DMS53 treated with DMSO at 0.1 percent for 48 hours (cell line): Measurements from ENCODE around the gene TAF1L.
A peak's percentile ranks its signal among the peaks of the same experiment; 100 is the strongest.

Experiments
- DNase-seq: peaks from one replicate; lab custom pipeline; 2025; ENCODE audit not compliant: unreplicated experiment; lab: John Stamatoyannopoulos, UW

Gene TAF1L

GRCh38 chr9:32596096-32596865, 39.2 kb downstream of the TAF1L start:
- DNase-seq, result no peak

- DNase-seq, result no peak
These were observed 44.6 kb downstream of the TAF1L start for GRCh38 chr9:32590898-32591297.

- DNase-seq, result no peak
These were observed 45.0 kb downstream of the TAF1L start for GRCh38 chr9:32590476-32590875.

- DNase-seq, result peak; percentile 51
These were observed 46.3 kb downstream of the TAF1L start for GRCh38 chr9:32589083-32589723.

GRCh38 chr9:32587901-32588300, 47.6 kb downstream of the TAF1L start:
- no peak for DNase-seq

- DNase-seq, result no peak
These were observed 50.7 kb downstream of the TAF1L start for GRCh38 chr9:32584784-32585183.

GRCh38 chr9:32581512-32582143, 53.8 kb downstream of the TAF1L start:
- peak; percentile 37 for DNase-seq

GRCh38 chr9:32580631-32581300, 54.7 kb downstream of the TAF1L start:
- no peak for DNase-seq

GRCh38 chr9:32579706-32580331, 55.6 kb downstream of the TAF1L start:
- DNase-seq, result peak; percentile 17
